ENCODE data around the gene TRIM71.
"Not testable (repeated sequence)": the region's sequence is repeated elsewhere in the genome, so short reads cannot be mapped to it uniquely, and the experiment has no call there.

TRIM71 gene

DNA sequence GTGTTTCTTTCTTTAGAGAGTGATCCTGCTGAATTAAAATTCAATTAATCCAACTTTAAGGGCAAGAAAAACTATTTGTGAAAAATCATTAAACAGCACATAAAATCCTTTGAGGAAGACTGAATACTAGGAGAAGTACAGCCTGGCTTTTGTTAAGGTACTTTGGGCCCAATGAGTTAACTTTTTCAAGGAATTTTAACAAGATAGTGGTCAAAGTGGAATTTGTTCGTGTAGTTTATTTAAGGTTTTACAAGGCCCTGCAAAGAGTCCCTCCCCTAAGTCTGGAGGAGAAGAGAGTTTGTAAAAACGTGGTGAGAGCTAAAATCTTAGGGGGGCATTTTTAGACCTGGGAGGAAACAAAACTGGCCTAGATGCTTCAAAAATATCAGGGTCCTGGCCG, 26.0 kb upstream of the TRIM71 start:
- no peak overlapping the region for H3K4me3 ChIP-seq (replicated peaks in 1 of 2; ENCODE audit: low read depth in 2 of 2, low read length in 2 of 2)
- TF ChIP-seq, protein P1, sequence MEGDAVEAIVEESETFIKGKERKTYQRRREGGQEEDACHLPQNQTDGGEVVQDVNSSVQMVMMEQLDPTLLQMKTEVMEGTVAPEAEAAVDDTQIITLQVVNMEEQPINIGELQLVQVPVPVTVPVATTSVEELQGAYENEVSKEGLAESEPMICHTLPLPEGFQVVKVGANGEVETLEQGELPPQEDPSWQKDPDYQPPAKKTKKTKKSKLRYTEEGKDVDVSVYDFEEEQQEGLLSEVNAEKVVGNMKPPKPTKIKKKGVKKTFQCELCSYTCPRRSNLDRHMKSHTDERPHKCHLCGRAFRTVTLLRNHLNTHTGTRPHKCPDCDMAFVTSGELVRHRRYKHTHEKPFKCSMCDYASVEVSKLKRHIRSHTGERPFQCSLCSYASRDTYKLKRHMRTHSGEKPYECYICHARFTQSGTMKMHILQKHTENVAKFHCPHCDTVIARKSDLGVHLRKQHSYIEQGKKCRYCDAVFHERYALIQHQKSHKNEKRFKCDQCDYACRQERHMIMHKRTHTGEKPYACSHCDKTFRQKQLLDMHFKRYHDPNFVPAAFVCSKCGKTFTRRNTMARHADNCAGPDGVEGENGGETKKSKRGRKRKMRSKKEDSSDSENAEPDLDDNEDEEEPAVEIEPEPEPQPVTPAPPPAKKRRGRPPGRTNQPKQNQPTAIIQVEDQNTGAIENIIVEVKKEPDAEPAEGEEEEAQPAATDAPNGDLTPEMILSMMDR (IDR thresholded peaks at IDR 0.05; ENCODE audit: low read depth, low read length), result no peak
- no peak for DNase-seq (ENCODE audit: low read depth in 2 of 2)

DNA sequence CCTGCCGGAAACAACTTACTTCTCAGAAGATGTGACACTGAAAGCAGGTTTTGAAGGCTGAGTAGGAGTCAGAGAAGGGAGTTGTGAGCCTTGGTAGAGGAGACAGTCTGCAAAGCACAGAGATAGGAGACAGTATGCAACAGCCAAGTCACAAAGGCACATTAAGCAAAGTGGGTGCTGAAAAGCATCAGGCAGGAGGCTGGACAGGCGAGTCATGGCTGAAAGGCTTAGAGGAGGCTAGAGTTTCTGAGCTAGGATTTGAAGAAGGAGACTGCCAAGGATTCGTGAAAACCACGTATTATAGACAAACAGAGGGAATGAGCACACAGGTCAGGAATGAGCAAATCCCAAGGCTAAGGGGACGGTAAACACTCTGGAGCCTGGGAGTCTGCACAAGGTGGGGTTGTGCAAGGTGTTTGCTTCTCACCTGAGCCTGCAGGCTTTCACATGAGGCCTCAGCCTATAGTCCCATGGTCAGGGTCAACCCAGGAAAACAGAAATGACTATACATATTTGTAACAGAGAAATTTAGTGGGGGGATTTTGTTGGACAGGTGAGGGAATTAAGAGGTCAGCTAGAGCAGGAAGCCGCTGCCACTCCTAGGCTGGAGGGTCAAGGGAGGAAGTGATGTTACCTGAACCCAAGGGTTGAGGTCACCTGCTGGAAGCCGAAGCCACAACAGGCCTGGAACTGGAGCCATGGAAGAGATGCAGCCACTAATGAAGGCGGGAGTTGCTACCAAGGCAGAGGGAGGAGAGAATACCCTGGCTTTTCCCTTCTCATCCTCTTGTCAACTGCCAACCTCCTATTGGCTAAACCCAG, 23.1 kb upstream of the TRIM71 start:
- no peak overlapping the region for H3K4me3 ChIP-seq (replicated peaks in 1 of 2; ENCODE audit: low read depth in 2 of 2, low read length in 2 of 2)
- TF ChIP-seq, protein P1 (IDR thresholded peaks at IDR 0.05; ENCODE audit: low read depth, low read length), result no peak
- DNase-seq (ENCODE audit: low read depth in 2 of 2), result no peak

GRCh38 chr3:32796384-32796950, 21.3 kb upstream of the TRIM71 start:
- H3K4me3 ChIP-seq (replicated peaks in 1 of 2; ENCODE audit: low read depth in 2 of 2, low read length in 2 of 2); DNase-seq (ENCODE audit: low read depth in 2 of 2): not testable (repeated sequence)

- H3K4me3 ChIP-seq (replicated peaks in 1 of 2; ENCODE audit: low read depth in 2 of 2, low read length in 2 of 2), result no peak overlapping the region
- no peak for DNase-seq (ENCODE audit: low read depth in 2 of 2)
- TF ChIP-seq, protein P1 (IDR thresholded peaks at IDR 0.05; ENCODE audit: low read depth, low read length), result no peak
These were observed 20.0 kb upstream of the TRIM71 start for GRCh38 chr3:32797776-32798175.

DNA sequence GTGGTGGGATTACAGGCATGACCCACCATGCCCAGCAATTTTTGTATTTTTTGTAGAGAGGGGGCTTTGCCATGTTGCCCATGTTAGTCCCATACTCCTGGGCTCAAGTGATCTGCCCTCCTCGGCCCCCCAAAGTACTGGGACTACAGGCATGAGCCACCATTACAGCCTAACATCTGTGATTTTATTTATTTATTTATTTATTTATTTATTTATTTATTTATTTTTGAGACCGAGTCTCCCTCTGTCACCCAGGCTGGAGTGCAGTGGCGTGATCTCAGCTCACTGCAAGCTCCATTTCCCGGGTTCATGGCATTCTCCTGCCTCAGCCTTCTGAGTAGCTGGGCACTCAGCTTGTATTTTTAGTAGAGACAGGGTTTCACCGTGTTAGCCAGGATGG, 16.4 kb upstream of the TRIM71 start:
- not testable (repeated sequence) for DNase-seq (ENCODE audit: low read depth in 2 of 2); H3K4me3 ChIP-seq (replicated peaks in 1 of 2; ENCODE audit: low read depth in 2 of 2, low read length in 2 of 2)

GRCh38 chr3:32813180-32813579, 4.6 kb upstream of the TRIM71 start:
- H3K4me3 ChIP-seq (replicated peaks in 1 of 2; ENCODE audit: low read depth in 2 of 2, low read length in 2 of 2), result no peak overlapping the region

GRCh38 chr3:32814361-32814760, 3.4 kb upstream of the TRIM71 start:
- no peak for DNase-seq (ENCODE audit: low read depth in 2 of 2)
- H3K4me3 ChIP-seq (replicated peaks in 1 of 2; ENCODE audit: low read depth in 2 of 2, low read length in 2 of 2), result no peak overlapping the region
- TF ChIP-seq, protein P1 (IDR thresholded peaks at IDR 0.05; ENCODE audit: low read depth, low read length), result no peak

More at GRCh38 chr3:32813180-32813579, 4.6 kb upstream of the TRIM71 start:
- TF ChIP-seq, protein P1 (IDR thresholded peaks at IDR 0.05; ENCODE audit: low read depth, low read length), result no peak
- DNase-seq (ENCODE audit: low read depth in 2 of 2), result no peak

All from cardiac fibroblast (primary cell).